T-helper 9 cell (primary cell): ENCODE results near the gene LAMB4.
"Not testable (repeated sequence)": the region's sequence is repeated elsewhere in the genome, so short reads cannot be mapped to it uniquely, and the experiment has no call there.

Source experiments
- DNase-seq: peaks from one replicate; pipeline ENCODE4 v3.0.0-alpha.2; 2020

Gene LAMB4

GRCh38 chr7:108038986-108039385 lies 91.2 kb downstream of the LAMB4 start:
- DNase-seq = no peak

DNA sequence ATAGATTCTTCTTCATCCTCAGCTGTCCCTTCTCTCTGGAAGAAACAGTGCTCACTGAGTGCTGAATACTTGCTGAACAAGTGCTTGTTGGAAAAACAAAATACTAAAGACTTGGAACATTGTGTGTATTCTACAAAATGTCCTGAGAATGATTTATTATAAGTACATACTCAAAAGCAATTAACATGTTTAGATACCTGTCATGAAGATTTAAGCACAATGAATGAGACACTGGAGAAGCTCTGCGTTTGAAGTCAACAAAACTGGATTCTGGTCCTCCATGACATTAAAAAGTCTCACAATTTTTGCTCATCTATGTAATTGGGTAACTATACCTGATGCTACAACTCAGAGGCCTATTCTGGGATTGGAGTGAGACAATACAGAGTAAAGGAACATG lies 92.4 kb downstream of the LAMB4 start:
- no peak for DNase-seq

DNA sequence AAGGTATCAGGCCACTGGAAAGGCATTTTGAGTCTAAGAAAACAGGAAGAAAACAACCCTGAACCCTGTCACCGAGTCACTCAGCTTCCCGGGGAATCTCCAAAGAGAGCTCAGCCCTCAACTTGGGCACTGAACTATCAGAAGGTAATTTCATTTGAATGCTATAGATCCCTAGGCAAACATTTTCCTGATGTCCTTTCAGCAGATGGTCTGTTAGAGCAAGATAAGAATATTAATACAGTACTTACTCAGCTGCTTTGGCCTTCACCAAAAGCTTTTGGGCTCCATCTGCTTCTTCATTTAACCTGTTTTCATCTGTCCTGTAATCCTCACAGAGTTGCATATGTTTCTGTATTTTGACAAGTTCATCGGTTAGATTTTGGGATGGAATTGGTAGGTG lies 93.0 kb downstream of the LAMB4 start:
- no peak for DNase-seq

GRCh38 chr7:108034586-108034985 lies 95.6 kb downstream of the LAMB4 start:
- no peak for DNase-seq

GRCh38 chr7:108033776-108034497 lies 96.2 kb downstream of the LAMB4 start:
- no peak for DNase-seq

GRCh38 chr7:108033309-108033708 lies 96.9 kb downstream of the LAMB4 start:
- DNase-seq = not testable (repeated sequence)

DNA sequence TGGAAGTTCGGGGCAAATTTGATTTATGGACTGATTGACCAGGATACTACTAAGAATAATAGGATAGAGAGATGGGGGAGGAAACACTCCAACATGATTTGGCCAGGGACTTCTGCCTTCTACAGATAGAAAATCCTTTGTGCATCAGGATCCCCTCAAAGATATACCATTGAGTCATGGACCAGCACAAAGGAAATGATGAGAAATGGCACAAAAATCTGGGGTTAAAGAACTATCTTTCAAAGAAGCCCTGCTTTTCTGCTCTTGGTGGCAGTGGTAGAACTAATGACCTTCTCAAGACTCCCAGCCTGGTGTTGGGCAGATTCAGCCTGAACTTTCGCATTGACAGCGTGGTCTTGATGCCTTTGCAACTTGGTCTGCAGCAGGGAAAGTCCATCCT lies 99.6 kb downstream of the LAMB4 start:
- no peak for DNase-seq

DNA sequence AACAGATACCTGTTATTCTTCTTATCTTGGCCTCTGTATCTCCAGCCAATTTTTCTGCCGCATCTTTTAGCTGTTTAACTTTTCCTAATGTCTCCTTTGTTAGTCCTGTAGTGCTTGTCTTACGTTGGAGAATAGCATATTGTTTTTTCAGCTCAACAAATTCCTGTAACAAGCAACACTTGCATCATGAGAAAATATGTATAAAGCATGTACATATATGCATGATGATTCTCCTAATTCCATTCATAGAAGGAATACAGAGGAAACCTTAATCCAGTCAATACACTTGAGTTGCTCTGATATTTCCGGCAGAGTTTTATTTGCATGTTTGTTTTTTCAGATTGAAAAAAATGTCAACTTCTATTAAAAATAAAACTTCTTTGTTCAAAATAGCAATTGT lies 101.1 kb downstream of the LAMB4 start:
- no peak for DNase-seq

DNA sequence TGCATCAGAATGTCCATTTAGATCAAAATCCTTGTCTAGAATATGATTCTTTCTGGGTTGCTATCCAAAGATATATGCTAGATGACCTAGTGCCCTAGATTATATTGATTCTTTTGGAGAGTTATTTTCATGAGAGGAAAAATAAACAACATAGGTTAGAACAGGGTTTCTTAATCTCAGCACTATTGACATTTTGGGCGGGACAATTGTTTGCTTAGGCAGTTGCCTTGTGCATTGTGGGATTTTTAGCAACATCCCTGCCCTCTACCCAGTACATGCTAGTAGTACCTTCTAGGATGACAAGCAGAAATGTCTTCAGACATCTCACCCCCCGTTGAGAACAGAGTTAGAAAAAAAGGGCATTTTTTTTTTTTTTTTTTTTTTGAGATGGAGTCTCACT lies 102.0 kb downstream of the LAMB4 start:
- no peak for DNase-seq

DNA sequence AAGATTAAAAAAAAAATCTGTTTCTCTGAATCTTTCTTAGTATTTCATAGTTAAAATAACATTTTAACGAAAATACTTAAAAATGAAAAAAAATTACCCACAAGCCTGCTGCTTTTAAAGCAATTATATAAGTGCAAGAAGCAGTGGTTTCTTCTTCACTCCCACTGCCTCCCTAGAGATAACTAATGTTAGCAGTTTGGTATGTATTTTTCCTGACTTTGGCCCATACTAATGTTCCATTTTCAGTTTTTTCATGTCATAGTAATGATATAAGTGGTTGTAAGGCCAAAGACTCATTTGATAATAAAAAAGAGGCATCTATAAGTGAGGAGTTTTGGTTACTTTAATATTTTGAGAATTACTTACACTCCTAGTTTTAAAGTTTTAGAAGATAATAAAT lies 102.9 kb downstream of the LAMB4 start:
- no peak for DNase-seq

DNA sequence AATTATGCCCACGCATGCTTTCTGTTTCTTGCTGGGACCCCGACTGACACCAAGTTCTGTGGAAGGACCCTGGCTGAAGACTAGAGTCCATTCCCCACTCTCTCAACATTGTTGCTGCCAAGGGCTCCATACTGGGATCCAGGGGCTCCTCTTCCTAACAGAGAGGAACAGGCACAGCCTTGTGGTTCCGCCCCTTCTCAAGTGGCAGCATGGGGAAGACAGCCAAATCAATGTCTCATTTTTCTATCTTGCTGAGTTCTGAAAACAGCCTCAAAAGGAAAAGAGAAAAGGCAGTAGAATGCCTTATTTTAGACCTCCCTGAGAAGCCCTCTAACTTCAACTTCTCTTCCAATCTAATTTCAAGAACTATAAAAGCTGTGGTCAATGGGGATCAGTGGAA lies 103.5 kb downstream of the LAMB4 start:
- DNase-seq = no peak

GRCh38 chr7:108026116-108026515 lies 104.0 kb downstream of the LAMB4 start:
- DNase-seq = no peak

DNA sequence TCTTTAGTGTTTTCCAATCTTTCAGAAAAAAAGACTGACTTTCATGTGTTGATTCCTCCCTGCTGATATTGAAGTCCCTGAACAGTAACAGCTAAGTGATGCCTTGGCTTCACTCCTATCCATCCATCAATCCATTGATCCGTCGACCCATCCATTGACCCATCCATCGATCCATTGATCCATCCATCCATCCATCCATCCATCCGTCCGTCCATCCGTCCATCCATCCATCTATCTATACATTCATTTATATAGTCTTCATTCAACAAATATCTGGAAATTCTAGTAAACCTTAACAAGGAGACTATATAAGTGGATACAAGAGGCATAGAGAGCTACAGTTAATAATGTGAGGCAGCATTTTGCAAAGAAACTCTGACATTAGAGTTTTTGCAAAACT lies 105.6 kb downstream of the LAMB4 start:
- no peak for DNase-seq

DNA sequence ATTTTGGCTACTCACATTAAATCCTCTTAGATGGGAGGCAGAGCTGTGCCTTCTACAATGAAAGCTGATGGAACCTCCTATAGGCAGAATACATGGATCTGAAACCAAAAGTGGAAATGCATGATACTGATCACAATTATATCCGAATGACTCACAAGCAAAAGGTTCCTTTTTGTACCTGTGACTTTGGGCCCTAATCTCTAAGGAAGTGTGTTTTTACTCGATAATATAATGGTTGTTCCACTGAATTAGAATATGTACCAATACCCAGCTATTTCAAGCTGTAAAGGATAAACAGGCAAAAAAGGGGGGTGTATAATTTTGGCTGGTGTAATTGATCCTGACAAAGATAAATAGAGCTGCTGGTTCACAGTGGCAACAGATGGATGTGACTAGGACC lies 109.6 kb downstream of the LAMB4 start:
- DNase-seq = no peak

GRCh38 chr7:108018668-108019067 lies 111.5 kb downstream of the LAMB4 start:
- no peak for DNase-seq

- DNase-seq = no peak
Observed at GRCh38 chr7:108017776-108018151, 112.4 kb downstream of the LAMB4 start.

- DNase-seq = no peak
Observed at GRCh38 chr7:108016841-108017775, 113.1 kb downstream of the LAMB4 start.

- no peak for DNase-seq
Observed at GRCh38 chr7:108015740-108016139, 114.4 kb downstream of the LAMB4 start.

DNA sequence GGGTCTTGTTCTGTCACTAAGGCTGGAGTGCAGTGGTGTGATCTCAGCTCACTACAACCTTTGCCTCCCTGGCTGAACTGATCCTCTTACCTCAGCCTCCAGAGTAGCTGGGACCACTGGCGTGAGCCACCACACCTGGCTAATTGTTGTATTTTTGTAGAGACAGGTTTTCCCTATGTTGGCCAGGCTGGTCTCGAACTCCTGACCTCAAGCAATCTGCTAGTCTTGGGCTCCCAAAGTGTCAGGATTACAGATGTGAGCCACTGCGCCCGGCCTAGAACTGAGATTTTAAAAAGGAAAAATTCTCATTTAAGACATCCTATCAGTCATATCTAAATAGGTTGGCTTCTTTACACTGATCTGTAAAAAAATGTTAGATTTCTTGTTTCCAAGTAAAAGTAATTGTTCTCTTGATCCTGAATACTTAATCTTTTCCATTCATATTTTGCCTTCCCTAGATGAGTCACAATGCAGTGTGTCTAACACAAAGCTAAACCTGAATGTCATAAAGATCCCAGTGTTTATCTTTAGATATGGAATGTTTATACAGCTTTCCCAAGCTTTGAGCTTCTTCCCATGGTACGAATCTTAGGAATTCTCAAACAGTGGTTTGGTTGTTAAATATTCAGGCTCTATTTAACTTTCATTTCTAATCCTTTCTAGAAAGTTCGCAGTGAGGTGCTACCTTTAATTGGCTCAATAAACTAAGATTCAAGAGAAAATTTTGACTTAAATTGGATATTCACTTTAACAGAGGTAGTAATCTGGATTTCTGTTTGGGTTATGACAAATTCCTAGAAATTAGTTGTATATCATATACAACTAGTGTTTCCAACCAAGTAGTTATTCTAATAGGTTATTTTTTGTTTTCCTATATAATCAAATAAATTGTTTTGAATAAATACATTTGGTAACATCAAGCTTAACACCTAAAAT lies 115.1 kb downstream of the LAMB4 start:
- DNase-seq = no peak

DNA sequence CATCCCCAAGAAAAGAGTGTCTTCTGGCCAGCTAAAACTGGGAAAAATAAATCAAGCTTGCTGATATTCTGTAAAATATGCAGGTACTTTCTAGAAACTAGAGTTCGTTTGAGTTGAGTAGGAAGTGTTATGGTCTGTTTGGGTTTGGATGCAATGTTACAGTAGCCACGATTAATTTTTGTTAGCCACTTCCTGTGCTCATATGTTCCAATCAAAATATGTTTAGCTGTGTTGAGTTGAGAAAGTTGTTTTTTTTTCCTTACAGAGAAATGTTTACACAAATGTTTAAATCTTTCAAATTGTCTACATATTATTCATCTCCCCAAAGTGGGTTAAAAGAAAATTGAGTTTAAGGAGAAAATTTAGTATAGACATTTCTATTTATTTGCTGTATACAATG lies 115.9 kb downstream of the LAMB4 start:
- no peak for DNase-seq

DNA sequence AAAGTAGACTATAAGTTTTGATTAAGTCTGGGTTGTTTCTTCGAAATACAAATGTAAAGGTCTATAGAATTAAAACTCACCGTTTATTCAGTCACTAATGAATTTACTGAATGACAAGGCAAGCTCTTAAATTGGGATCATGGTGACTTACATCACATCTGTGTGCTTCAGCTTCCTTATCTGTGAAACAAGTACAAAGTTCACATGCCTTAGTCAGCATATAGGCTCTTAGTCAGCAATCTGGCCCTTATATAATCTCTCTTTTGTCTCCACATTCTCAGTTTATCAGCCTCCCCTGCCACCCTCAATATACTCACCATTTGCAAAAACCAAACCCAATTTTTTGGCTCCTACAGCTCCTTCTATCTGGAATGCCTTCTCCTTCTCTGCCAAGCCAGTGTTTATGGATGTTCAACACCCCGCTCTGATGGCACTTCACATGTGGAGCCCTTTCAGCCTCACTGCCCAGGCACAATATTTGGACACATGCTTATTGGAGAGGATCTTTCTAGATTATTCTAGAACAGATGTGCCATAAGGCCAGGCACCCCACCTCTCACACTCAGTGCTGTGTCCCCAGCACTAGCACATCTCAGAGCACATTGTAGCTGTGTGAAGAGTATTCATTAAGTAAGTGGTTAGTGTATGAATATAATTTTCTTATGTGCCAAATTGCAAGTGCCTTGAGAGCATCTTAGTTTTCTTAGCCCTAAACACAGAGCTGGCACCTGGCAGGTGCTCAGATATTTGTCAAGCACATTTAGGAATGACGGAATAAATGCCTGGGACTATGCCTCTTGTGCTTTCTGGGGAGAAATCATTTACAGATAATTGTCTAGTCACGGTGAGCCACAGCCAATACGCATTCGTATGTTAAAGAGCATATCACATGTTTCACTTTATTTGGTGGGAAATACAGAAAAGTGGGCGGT lies 117.4 kb downstream of the LAMB4 start:
- no peak for DNase-seq

DNA sequence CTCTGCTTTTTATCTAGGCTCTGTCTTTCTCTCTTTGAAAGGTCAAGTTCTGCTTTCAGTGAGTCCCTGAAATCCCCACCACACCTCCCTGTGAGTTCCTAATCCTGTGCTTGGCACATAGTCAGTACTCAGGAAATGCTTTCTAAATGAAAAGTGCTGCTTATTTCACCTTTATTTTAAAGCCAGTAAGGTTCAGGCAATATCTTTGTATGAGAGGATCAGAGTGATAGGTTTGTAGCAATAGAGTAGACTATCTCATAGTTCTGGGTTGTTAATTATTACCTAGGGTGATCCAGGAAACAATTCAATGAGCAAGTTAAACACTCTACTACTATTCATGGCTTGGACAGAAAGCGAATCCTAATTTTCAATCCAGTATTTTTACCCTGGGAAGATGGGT lies 119.8 kb downstream of the LAMB4 start:
- DNase-seq = no peak
